Renal cortical epithelial cell (primary cell): ENCODE results near the gene BTNL3. TPM values are rescaled to one million over a fixed set of nuclear protein-coding genes. Genes with fewer than 3 reads are reported as not detected.

Experiments
- DNase-seq: peaks from one replicate; pipeline ENCODE4 v3.0.0-alpha.2; 2011; ENCODE audit warnings: low read depth
- total RNA-seq: library from RNA; depleted of rRNA; stranded (reverse); fragments of >200 nt; gene quantifications from 2 replicates; pipeline ENCODE4 v1.2.3, GENCODE V29; 2014

Gene BTNL3
- total RNA-seq, 1 donor from 2014 or later = not detected

- no peak for DNase-seq
These were observed 58.6 kb downstream of the BTNL3 start for GRCh38 chr5:181047288-181047687.

GRCh38 chr5:181047921-181048320 is 59.3 kb downstream of the BTNL3 start:
- no peak for DNase-seq

GRCh38 chr5:181050016-181050415 is 61.4 kb downstream of the BTNL3 start:
- no peak for DNase-seq

- DNase-seq = no peak
These were observed 63.4 kb downstream of the BTNL3 start for GRCh38 chr5:181051841-181052671.

GRCh38 chr5:181052672-181053487 is 64.2 kb downstream of the BTNL3 start:
- no peak for DNase-seq

GRCh38 chr5:181053488-181054121 is 65.0 kb downstream of the BTNL3 start:
- no peak for DNase-seq

- DNase-seq = no peak
These were observed 65.5 kb downstream of the BTNL3 start for GRCh38 chr5:181054138-181054537.

- no peak for DNase-seq
These were observed 66.3 kb downstream of the BTNL3 start for GRCh38 chr5:181054871-181055459.

Other genes starting within 250 kb of the BTNL3 start
- gene OR2Y1, start 248.8 kb upstream of the BTNL3 start, total RNA-seq = not detected in 2 replicates
- 44.1 and 58.4 TPM in 2 replicates for gene MGAT1, start 186.0 kb upstream of the BTNL3 start, total RNA-seq
- gene ZFP62, start 127.6 kb upstream of the BTNL3 start, total RNA-seq = 7.6 and 37.1 TPM in 2 replicates
- 0.35 TPM in 1 of 2 replicates, not detected in the other for gene BTNL8, start 89.7 kb upstream of the BTNL3 start, total RNA-seq
- gene BTNL9, start 51.4 kb downstream of the BTNL3 start, total RNA-seq = not detected in 2 replicates
- gene OR2V1, start 142.3 kb downstream of the BTNL3 start, total RNA-seq = not detected in 2 replicates
- not detected in 2 replicates for gene OR2V2, start 158.7 kb downstream of the BTNL3 start, total RNA-seq
- 2.8 and 12.7 TPM in 2 replicates for gene TRIM7, start 216.3 kb downstream of the BTNL3 start, total RNA-seq
- 12.8 and 13.7 TPM in 2 replicates for gene TRIM41, start 234.4 kb downstream of the BTNL3 start, total RNA-seq